OCI-LY7 (cell line): ENCODE results near the gene PRSS48. TPM values are rescaled to one million over a fixed set of nuclear protein-coding genes. Genes with fewer than 3 reads are reported as not detected.
"Not testable (repeated sequence)": the region's sequence is repeated elsewhere in the genome, so short reads cannot be mapped to it uniquely, and the experiment has no call there.

Source experiments
- BruUV-seq: library from RNA; stranded (reverse); fragments of 400-500 nt; replicated peaks from 2 replicates; lab custom pipeline; 2021; lab: Mats Ljungman, UMichigan
- CTCF ChIA-PET: fragments of 300-600 bp; sonication (Branson Sonifier 250); formaldehyde crosslinking; loops from one replicate; lab custom pipeline; 2022; ENCODE audit warnings: antibody characterized with exemption; ENCODE audit not compliant: unreplicated experiment; lab: Charles Lee
- POLR2A ChIA-PET: fragments of 300-600 bp; sonication (Branson Sonifier 250); formaldehyde crosslinking; loops from one replicate; lab custom pipeline; 2022; ENCODE audit warnings: antibody characterized with exemption; lab: Charles Lee
- DNase-seq: peaks from one replicate; pipeline ENCODE4 v3.0.0-alpha.2; 2015; ENCODE audit warnings: low spot score
- H2AFZ ChIP-seq: fragments of 200-600 bp; sonication (generic), shearing (Covaris generic); 2 replicates; pipeline ENCODE4 v1.6.1; 2014; ENCODE audit warnings: mild to moderate bottlenecking, antibody characterized with exemption, low read length, moderate library complexity
- H3K27ac ChIP-seq: fragments of 200-600 bp; sonication (generic); 2 replicates; pipeline ENCODE4 v1.5.1; 2014; ENCODE audit warnings: mixed run types, low read depth, mild to moderate bottlenecking, moderate library complexity, low read length, inconsistent platforms; ENCODE audit not compliant: poor library complexity, severe bottlenecking
- H3K36me3 ChIP-seq: fragments of 200-600 bp; sonication (generic); 2 replicates; pipeline ENCODE4 v1.6.1; 2014; ENCODE audit warnings: mild to moderate bottlenecking, antibody characterized with exemption, low read length, moderate library complexity, mixed read lengths; ENCODE audit not compliant: insufficient read depth
- H3K4me1 ChIP-seq: fragments of 200-600 bp; sonication (generic); 2 replicates; pipeline ENCODE4 v1.5.1; 2014; ENCODE audit warnings: mild to moderate bottlenecking, low read length; ENCODE audit not compliant: insufficient read depth, poor library complexity, severe bottlenecking
- H3K4me2 ChIP-seq: fragments of 200-600 bp; sonication (generic); 2 replicates; pipeline ENCODE4 v1.6.1; 2014; ENCODE audit warnings: mild to moderate bottlenecking, low read length
- H3K4me3 ChIP-seq: fragments of 200-600 bp; sonication (generic); 2 replicates; pipeline ENCODE4 v1.5.1; 2014; ENCODE audit warnings: mild to moderate bottlenecking, low read depth, low read length; ENCODE audit not compliant: poor library complexity, severe bottlenecking
- H3K79me2 ChIP-seq: fragments of 200-600 bp; sonication (generic); 2 replicates; pipeline ENCODE4 v1.6.1; 2016; ENCODE audit warnings: low read depth, mild to moderate bottlenecking, low read length, moderate library complexity, mixed read lengths; ENCODE audit not compliant: insufficient read depth
- H3K9me2 ChIP-seq: fragments of 200-600 bp; sonication (generic); 2 replicates; pipeline ENCODE4 v1.6.1; 2016; ENCODE audit warnings: mild to moderate bottlenecking, low read length, mixed read lengths; ENCODE audit not compliant: insufficient read depth
- H3K9me3 ChIP-seq: fragments of 200-600 bp; sonication (generic); 2 replicates; pipeline ENCODE4 v1.6.1; 2014; ENCODE audit warnings: mild to moderate bottlenecking, mixed run types, low read length, mixed read lengths
- H4K20me1 ChIP-seq: fragments of 200-600 bp; sonication (generic); 2 replicates; pipeline ENCODE4 v1.6.1; 2014; ENCODE audit warnings: mild to moderate bottlenecking, antibody characterized with exemption, low read length, moderate library complexity, mixed read lengths; ENCODE audit not compliant: insufficient read depth
- CTCF ChIP-seq: fragments of 200-600 bp; sonication (generic); conservative IDR thresholded peaks from 2 replicates; pipeline ENCODE4 v1.5.1; 2014; ENCODE audit warnings: mild to moderate bottlenecking, antibody characterized with exemption, low read length, moderate library complexity, mixed read lengths
- EZH2phosphoT487 ChIP-seq: fragments of 200-600 bp; sonication (generic); IDR thresholded peaks from 2 replicates; pipeline ENCODE4 v1.6.1; 2018; ENCODE audit warnings: low read depth, borderline replicate concordance, mild to moderate bottlenecking, mixed run types, antibody characterized with exemption, low read length, moderate library complexity, mixed read lengths
- intact Hi-C: fragments of 100-400 bp; cut with micrococcal nuclease; formaldehyde crosslinking; loops from one replicate; pipeline ENCODE4 v1.10.0; 2022; ENCODE audit not compliant: unreplicated experiment
- total RNA-seq, 2 experiments: library from RNA; depleted of rRNA in 1 of 2; stranded (reverse); fragments of >200 nt in 1 of 2; shearing (Covaris generic) in 1 of 2; gene quantifications; 2 replicates each; pipeline ENCODE4 v1.2.3, GENCODE V29; 2014 to 2022

Gene PRSS48
- total RNA-seq, 2 experiments from 2014 or later = not detected

GRCh38 chr4:151267822-151268535 is 9.0 kb upstream of the PRSS48 start:
- no peak overlapping the region for H3K4me2 ChIP-seq
- no TSS peak for BruUV-seq
- no peaks in the 10 kb centered on the region for H4K20me1 ChIP-seq
- DNase-seq = no peak
- H3K9me3 ChIP-seq = no peaks in the 10 kb centered on the region
- H3K36me3 ChIP-seq = no peaks in the 10 kb centered on the region
- no peak overlapping the region for H2AFZ ChIP-seq
- ChIA-PET CTCF (no interaction called here), POLR2A (no interaction called here)
- H3K27ac ChIP-seq = no peak overlapping the region
- TF ChIP-seq CTCF (no peak), EZH2phosphoT487 (no peak)
- H3K9me2 ChIP-seq = no peaks in the 10 kb centered on the region
- intact Hi-C loops = no loop called here
- no peaks in the 10 kb centered on the region for H3K79me2 ChIP-seq
- no peaks in the 10 kb centered on the region for H3K4me1 ChIP-seq
- H3K4me3 ChIP-seq = no peak overlapping the region

GRCh38 chr4:151268905-151269304 is 8.1 kb upstream of the PRSS48 start:
- H4K20me1 ChIP-seq, H3K36me3 ChIP-seq, H3K4me2 ChIP-seq, H3K79me2 ChIP-seq, H3K4me1 ChIP-seq, intact Hi-C loops, BruUV-seq, H3K9me2 ChIP-seq, H2AFZ ChIP-seq, H3K27ac ChIP-seq, POLR2A ChIA-PET, DNase-seq, H3K4me3 ChIP-seq, CTCF ChIA-PET, H3K9me3 ChIP-seq: not testable (repeated sequence)

- H2AFZ ChIP-seq = no peak overlapping the region
- H3K36me3 ChIP-seq = no peaks in the 10 kb centered on the region
- no peak for DNase-seq
- H3K4me1 ChIP-seq = no peaks in the 10 kb centered on the region
- no peak overlapping the region for H3K4me3 ChIP-seq
- ChIA-PET CTCF (no interaction called here), POLR2A (no interaction called here)
- BruUV-seq = no TSS peak
- TF ChIP-seq EZH2phosphoT487 = no peak
- H3K9me3 ChIP-seq = no peaks in the 10 kb centered on the region
- intact Hi-C loops = no loop called here
- H4K20me1 ChIP-seq = no peaks in the 10 kb centered on the region
- H3K79me2 ChIP-seq = no peaks in the 10 kb centered on the region
- no peaks in the 10 kb centered on the region for H3K9me2 ChIP-seq
- H3K4me2 ChIP-seq = no peak overlapping the region
- H3K27ac ChIP-seq = no peak overlapping the region
Measured at GRCh38 chr4:151284534-151285245, 7.7 kb downstream of the PRSS48 start.
